ENCODE data around the gene SYNJ2.
"Not testable (repeated sequence)": the region's sequence is repeated elsewhere in the genome, so short reads cannot be mapped to it uniquely, and the experiment has no call there.

Gene SYNJ2

GRCh38 chr6:157959451-157960227, 22.0 kb upstream of the SYNJ2 start:
- peak in 1 of 2 donors; percentile 0 for DNase-seq

DNA sequence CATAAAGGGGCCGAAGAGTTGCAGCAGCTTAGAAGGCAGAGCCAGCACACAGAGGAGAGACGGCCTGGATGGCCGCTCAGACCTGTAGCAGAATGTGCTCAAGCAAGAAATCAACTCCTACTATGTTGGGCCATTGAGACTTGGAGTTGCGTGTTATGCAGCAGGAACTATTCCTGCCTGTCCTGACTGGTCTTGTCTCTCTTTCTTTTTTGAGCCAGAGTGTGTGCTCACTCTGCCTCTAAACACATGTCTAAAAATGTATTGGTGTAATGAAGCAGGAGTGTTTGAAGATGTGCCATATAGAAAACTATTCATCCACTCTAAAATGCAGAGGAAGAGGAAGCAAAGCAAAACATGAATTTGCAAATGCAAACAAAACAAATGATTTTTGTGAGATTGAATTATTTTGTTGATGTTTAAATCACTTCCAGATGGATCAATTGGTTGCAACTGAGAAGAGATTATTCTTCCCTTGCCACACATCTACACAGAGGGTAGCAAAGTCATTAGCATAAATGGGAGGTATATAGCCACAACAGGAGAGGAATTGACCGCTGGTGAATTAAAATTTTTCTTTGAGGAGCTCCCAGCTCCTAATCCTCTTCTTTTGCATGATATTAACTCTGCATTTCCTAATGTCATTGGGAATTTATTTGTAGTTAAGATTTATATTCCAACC, 20.4 kb upstream of the SYNJ2 start:
- DNase-seq: no peak

- DNase-seq: no peak
These were observed 19.7 kb upstream of the SYNJ2 start for GRCh38 chr6:157961832-157962575.

DNA sequence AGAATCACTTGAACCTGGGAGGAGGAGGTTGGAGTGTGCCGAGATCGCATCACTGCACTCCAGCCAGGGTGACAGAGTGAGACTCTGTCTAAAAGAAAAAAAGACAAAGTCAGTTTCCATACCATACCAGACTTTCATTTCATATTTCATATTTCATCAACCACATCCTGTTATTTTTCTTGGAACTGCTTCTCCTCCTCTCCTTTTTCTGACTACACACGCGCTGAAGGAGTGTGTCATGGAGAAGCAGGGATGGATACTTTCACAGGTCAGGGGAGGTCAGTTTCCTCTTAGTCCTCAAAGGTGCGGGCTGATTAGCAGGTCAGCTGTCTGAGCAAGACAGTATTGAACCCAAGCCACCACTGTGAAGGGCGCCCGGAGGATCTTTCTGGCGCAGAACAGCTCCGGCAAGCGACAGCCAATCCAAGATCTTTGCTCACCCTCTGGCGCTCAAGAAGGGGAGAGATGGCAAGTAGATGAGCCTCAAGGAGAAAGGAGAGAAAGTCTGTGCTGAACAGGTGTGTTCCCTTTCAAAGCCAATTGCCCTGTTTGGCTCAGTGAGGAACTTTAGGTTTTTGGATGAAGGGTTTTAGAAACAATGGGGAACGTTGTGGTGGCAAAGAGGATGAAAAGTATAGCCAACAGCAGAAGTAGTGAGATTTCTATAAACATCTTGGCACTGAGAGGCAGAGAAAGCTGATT, 18.9 kb upstream of the SYNJ2 start:
- peak in 1 of 2 donors; percentile 33 for DNase-seq

DNA sequence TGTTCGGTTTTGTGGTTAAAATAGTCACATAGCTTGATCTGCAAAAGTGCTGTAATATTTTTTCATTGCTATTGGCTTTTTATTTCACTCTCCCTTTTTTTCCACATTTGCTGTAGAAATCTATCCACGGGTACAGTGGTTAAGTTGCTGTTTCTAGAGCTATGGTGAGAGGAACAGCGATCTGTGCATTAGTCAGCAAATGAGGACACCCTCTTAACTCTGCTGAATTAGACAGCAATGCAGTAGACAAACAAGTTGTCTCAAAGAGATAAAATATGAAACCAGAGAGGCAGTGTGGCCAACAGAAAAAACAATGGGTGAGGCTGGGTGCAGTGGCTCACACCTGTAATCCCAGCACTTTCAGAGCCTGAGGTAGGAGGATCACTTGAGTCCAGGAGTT, 17.6 kb upstream of the SYNJ2 start:
- no peak for DNase-seq

DNA sequence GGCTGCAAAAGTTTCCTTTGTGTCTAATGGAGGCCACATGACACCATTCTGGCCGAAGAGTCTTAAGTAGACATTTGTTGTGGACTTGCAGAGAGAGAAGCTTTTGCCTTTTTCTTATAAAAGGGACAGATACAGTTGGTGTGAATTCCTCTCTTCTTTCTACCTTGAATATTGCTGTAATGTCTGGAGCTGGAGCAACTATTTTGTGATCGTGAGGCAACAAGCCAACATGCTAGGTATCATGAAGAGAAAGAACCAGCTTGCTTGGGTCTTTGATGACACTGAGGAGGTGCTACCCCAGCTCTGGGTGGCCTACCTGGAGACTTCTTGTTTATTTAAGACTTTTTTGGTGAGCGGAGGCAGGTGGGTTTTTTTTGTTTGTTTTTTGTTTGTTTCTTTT, 16.3 kb upstream of the SYNJ2 start:
- DNase-seq: no peak

- DNase-seq: no peak
These were observed 15.1 kb upstream of the SYNJ2 start for GRCh38 chr6:157966589-157966977.

- DNase-seq: no peak
These were observed 14.6 kb upstream of the SYNJ2 start for GRCh38 chr6:157967020-157967419.

GRCh38 chr6:157967486-157967885, 14.2 kb upstream of the SYNJ2 start:
- DNase-seq: no peak

- not testable (repeated sequence) for DNase-seq
These were observed 9.5 kb upstream of the SYNJ2 start for GRCh38 chr6:157972177-157972576.

- DNase-seq: no peak
These were observed 7.2 kb upstream of the SYNJ2 start for GRCh38 chr6:157974341-157974894.

DNA sequence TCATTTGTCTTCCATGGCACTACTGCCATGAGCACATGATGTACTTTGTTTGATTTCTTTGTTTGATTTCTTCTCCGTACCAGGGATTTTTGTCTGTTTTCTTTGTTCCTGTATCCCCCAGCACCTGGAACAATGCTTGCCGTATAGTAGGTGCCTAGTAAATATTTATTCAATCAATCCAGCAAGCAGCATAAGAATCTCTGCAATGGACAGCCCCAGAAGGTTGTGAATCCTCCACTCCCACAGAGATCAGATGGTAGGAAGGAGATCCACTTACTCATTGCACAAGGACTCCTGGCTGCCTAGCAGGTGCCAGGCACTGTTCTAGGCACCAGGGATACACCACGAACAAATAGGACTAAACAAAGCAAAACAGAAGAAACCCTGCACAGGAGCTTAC, 6.7 kb upstream of the SYNJ2 start:
- DNase-seq: no peak

DNA sequence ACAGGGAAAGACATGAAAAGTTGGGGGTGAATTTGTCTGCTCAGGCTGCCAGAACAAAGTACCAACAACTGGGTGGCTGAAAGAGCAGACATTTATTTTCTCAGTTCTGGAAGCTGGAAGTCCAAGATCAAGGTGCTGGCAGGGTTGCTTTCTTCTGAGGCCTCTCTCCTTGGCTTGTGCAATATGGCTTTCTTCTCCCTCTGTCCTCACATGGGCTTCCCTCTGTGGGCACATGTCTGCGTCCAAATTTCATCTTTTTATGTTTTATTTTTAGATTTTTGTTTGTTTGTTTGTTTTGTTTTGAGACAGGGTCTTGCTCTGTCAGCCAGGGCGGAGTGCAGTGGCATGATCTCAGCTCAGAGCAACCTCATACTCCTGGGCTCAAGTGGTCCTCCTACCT, 6.2 kb upstream of the SYNJ2 start:
- DNase-seq: no peak

DNA sequence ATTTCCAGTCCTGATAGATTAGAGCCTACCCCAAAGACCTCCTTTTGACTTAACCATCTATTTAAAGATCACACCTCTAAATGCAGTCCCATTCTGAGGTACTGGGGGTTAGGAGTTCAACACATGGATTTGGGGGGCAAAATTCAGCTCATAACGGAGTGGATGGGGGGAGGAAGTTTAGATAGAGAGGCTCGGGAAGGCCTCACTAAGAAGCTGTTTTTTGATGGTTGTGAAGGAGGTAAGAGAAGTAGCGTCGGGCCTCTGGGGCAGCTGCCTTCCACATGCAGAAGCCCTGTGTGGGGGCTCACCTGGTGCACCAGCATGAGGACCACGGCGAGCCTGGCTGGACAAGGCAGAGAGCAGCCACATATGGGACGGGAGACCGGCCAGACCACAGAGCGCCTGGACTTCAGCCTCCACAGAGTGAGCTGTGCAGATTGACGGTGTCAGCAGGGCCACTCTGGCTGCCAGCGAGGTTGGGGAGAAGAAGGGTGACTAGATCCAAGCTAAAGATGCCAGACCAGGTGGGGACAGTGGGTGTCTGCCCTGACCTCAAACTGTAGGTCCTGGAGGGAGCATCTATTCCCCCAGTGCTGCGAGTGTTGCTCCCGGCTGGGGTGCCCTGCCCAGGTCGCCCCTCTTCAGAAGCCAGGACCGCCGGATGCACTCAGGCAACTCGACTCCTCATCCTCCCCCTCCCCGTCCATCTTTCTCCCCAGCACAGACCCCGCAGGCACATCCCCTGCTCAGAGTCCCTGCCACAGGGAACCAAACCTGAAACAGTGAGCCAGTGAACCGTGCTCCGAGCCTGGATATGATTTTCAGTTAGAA, 5.1 kb upstream of the SYNJ2 start:
- no peak for DNase-seq

- no peak for DNase-seq
These were observed 4.4 kb upstream of the SYNJ2 start for GRCh38 chr6:157977176-157977804.

- DNase-seq: no peak
These were observed 3.5 kb upstream of the SYNJ2 start for GRCh38 chr6:157978021-157978783.

GRCh38 chr6:157980288-157981131, 1.2 kb upstream of the SYNJ2 start:
- no peak for DNase-seq

DNA sequence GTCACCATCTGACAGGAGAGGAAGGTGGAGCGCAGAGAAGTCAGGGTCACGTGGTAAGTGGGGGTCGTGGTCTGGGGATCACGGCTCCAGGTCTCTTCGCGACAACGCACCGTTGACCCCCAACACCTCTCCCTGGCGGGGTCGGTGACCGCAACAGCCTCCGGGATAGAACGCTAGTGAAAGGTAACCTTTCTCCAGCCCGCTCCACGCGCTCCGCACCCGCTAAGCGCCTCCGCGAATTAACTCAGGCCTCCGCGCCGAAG, 600 bp upstream of the SYNJ2 start:
- peak in 1 of 2 donors; percentile 34 for DNase-seq

GRCh38 chr6:157982102-157982562, 469 bp downstream of the SYNJ2 start:
- peak; percentile 37 to 48 for DNase-seq

All from stimulated activated CD4-positive, alpha-beta T cell treated with anti-CD3 and anti-CD28 coated beads, Interleukin-2, amount 100 ng/mL, for 24 hours (primary cell).